ENCODE data around the gene ABCA4. TPM values are rescaled to one million over a fixed set of nuclear protein-coding genes. Genes with fewer than 3 reads are reported as not detected.

ABCA4 gene
- total RNA-seq, 1 experiment from 2014 or later = 0.22 TPM

GRCh38 chr1:94011129-94011528, 109.8 kb downstream of the ABCA4 start (continued):
- TF ChIP-seq CTCF (IDR thresholded peaks at IDR 0.05 in 2 of 3, conservative IDR thresholded peaks at IDR 0.05 in 1 of 3; ENCODE audit: borderline replicate concordance in 1 of 3, insufficient read depth in 1 of 3, low read depth in 2 of 3, low read length in 2 of 3) (no peak), POLR2AphosphoS5 (IDR thresholded peaks at IDR 0.05; ENCODE audit: low read depth, low read length) (no peak), EZH2 (IDR thresholded peaks at IDR 0.05) (no peak), ZBTB33 (IDR thresholded peaks at IDR 0.05; ENCODE audit: extremely low read depth, insufficient replicate concordance, low read length) (no peak), TCF7L2 (IDR thresholded peaks at IDR 0.05; ENCODE audit: borderline replicate concordance, extremely low read depth, insufficient read depth, insufficient read length) (no peak), POLR2A (IDR thresholded peaks at IDR 0.05; ENCODE audit: borderline replicate concordance, extremely low read depth, insufficient read depth, insufficient read length) (no peak), ZNF274 (IDR thresholded peaks at IDR 0.05; ENCODE audit: low read depth, low read length) (no peak), EZH2phosphoT487 (IDR thresholded peaks at IDR 0.05; ENCODE audit: borderline replicate concordance) (no peak)

GRCh38 chr1:94009304-94009703, 111.6 kb downstream of the ABCA4 start:
- H3K4me3 ChIP-seq (replicated peaks in 1 of 2; ENCODE audit: low read depth in 1 of 2, low read length in 2 of 2) = no peak overlapping the region
- H3K27ac ChIP-seq (ENCODE audit: low read depth, low read length) = no peak overlapping the region

More at GRCh38 chr1:94009304-94009703, 111.6 kb downstream of the ABCA4 start:
- Histone ChIP-seq H3K4me1 (ENCODE audit: control insufficient read depth in 1 of 2, insufficient read depth in 2 of 2, low read length in 2 of 2) (no peaks in the 10 kb centered on the region), H3K9ac (ENCODE audit: low read length) (no peak overlapping the region), H2AFZ (ENCODE audit: low read depth, low read length, poor library complexity, severe bottlenecking) (no peak overlapping the region), H4K20me1 (ENCODE audit: insufficient read depth) (no peaks in the 10 kb centered on the region), H3K4me2 (ENCODE audit: low read length) (no peak overlapping the region), H3K36me3 (ENCODE audit: control insufficient read depth in 1 of 2, insufficient read depth in 2 of 2, low read length in 2 of 2) (no peaks in the 10 kb centered on the region), H3K9me3 (ENCODE audit: control insufficient read depth in 1 of 2, insufficient read depth in 1 of 2, low read depth in 1 of 2, low read length in 2 of 2) (no peaks in the 10 kb centered on the region), H3K27me3 (ENCODE audit: insufficient read depth, low read length) (no peaks in the 10 kb centered on the region), H3K79me2 (ENCODE audit: insufficient read depth, low read length) (no peaks in the 10 kb centered on the region), H3K9me2 (ENCODE audit: insufficient read depth) (no peaks in the 10 kb centered on the region)
- TF ChIP-seq JUND (IDR thresholded peaks at IDR 0.05) (no peak), EGR1 (IDR thresholded peaks at IDR 0.05; ENCODE audit: low read depth) (no peak), EZH2 (IDR thresholded peaks at IDR 0.05) (no peak), MAX (IDR thresholded peaks at IDR 0.05) (no peak), YY1 (IDR thresholded peaks at IDR 0.05; ENCODE audit: extremely low read depth, insufficient replicate concordance, low read depth, low read length) (no peak)
- no TSS peak for BruUV-seq (replicated peaks)
- intact Hi-C loops (cut with micrococcal nuclease) = no loop called here
- no peak for ATAC-seq
- RAD21 ChIA-PET (ENCODE audit: low non-redundant PET in 1 of 2, low total read pairs in 2 of 2, uncharacterized antibody in 2 of 2, unreplicated experiment in 2 of 2) = no interaction called here
- DNase-seq (ENCODE audit: low read depth, low spot score) = no peak
- CTCF ChIA-PET = no interaction called here
- POLR2A ChIA-PET = no interaction called here
